A172 (cell line): ENCODE measurements around the gene APBA2. TPM values are rescaled to one million over a fixed set of nuclear protein-coding genes. Genes with fewer than 3 reads are reported as not detected.

ENCODE experiments used
- DNase-seq: peaks from one replicate; pipeline ENCODE4 v3.0.0-alpha.2; 2015; ENCODE audit warnings: low spot score
- total RNA-seq: library from RNA; depleted of rRNA; stranded (reverse); fragments of >200 nt; shearing (Covaris generic); gene quantifications from 2 replicates; pipeline ENCODE4 v1.2.3, GENCODE V29; 2014

The APBA2 gene
- total RNA-seq, 1 experiment from 2014 or later: 34.8 TPM

DNA sequence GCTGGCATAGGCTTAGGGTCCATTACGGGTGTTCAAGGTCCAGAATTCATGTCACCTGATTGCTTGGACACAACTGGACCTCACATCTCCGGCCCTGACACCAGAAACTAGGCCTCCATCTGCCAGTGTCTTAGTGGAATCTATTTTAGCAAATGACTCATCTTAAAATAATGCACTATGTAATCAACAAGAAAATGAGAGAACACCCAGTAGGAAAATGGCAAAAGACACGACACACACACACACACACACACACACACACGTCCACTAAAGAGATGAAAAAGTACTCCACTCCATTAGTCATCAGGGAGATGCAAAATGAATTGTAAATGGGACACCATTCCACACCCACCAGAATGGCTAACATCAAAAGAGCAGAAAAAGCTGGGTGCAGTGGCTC lies 11.2 kb downstream of the APBA2 start:
- DNase-seq: peak; percentile 91

DNA sequence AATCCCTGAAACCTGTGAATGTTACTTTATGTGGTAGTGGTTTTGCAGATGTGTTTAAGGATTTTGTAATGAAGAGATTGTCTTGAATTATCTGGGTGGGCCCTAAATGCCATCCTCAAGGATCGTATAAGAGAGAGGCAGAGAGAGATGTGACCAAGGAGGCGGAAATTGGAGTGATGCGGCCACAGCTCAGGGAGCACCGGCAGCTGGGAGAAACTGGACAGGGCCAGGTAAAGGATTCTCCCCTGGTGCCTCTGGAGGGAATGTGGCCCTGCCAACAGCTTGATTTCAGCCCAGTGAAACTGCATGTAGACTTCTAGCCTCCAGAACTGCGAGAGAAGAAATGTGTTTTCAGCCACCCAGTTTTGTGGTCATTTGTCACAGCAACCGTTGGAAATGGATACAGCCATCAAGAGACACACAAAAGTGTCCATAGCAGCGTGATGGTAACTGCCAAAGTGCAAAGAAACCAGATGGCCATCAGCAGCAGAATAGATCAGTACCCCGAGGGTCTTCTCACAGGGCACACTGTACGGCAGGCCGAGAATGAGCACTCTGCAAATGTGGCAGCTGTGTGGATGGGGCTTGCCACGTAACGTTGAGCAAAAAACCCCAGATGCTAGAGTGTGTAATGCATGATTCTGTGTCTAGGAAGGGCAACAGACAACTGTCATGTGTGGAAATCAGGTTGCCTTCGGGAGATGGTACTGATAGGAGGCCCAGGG lies 12.2 kb downstream of the APBA2 start:
- DNase-seq: no peak

DNA sequence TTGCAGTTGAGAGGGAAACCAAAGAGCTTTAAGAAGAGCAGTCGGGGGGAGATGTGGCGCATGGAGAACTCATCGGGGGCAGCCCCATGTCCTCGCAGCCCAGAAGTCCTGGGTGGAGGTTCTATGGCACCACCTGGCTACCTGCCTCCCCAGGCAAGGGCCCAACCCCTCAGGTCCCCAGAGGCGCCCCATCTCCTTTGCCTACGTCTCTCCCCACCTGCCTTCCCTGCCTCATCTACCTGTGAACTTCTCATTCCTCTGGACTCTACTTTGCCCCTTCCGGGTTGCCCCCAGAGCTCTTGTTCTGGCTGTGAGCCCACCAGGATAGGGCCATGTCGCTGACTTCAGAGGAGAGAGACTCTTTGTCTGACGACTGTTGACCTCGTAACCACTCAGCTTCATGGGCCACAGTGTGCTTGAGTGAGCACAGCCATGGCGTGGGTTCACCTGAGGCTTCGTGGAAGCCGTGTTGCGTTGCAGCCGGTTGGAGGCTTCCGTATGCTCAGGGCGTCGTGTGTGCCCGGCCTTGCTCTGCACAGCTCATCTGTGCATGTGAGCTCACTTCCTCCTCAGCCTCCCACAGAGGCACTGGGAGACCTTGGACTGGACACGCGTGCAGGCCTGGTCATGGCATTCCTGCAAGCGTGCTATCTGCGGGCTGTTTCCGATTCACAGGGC lies 13.4 kb downstream of the APBA2 start:
- no peak for DNase-seq

DNA sequence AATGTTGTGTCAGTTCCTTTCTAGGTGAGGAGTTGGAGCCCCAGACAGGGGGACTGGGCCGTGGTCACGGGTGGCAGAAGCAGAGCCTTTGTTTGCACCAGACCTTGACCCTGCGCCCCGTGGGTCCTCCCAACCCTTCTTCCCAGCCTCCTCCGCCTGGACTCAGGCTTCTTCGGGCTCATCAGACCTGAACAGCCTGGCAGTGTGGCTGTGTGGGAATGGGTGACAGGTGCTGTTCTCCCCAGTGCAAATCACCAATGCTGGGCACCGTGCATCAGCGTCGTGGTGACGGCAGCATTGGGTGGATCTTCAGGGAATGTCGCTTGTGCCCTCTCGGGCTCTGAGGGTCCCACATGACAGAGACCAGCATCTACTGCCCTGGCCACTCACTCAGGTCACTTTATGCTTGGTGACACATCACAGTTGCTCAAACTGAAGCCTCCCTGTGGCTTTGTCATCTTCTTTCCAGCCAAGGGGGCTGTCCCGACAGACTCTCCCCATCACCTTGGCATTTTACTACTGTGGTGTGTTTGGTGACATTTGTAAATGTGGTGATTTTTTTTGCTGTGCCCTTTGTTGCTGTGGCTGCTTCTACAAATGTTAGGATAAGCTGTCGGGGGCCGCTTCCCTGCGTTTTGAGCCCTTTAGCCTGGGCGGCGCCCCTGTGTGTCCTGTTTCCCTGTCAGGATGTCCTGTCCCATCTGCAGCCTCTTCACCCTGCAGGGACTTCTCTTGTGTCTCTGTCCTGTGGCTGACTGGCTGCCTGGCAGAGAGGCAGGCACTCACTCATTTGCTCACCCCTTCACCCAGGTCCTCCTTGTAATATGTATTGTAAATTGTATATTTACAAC lies 14.5 kb downstream of the APBA2 start:
- no peak for DNase-seq

DNA sequence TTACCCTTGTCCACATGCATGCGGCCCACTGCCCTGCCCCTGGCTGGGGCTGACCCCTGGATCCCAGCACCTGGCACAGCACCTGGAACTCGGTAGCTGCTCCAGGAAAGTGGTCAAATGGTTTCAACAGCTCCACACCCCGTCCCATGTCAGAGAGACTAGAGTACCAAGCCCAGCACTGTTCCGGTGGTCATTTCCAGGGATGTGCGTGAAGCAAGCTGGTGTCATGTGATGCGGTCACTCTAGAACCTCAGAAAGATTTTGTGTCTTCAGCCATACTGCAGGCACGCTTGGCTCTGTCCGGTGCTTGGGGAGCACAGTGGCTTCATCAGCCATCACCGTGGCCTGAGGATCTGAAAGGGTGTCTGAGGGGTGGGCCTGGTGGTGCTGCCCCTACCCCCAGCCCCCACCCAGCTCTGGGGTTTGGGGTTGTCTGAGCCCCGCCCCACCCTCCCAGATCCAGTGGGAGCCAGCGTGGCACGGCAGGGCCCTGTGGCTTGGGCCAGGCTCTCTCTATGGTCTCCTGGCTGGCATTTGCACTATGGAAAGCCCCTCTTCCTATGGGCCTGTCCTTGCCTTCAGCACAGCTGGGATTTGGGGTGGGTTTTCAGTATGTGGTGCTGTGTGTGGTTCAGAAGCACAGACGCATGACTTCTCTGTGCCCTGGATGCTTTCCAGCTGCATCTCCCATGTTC lies 15.3 kb downstream of the APBA2 start:
- no peak for DNase-seq

DNA sequence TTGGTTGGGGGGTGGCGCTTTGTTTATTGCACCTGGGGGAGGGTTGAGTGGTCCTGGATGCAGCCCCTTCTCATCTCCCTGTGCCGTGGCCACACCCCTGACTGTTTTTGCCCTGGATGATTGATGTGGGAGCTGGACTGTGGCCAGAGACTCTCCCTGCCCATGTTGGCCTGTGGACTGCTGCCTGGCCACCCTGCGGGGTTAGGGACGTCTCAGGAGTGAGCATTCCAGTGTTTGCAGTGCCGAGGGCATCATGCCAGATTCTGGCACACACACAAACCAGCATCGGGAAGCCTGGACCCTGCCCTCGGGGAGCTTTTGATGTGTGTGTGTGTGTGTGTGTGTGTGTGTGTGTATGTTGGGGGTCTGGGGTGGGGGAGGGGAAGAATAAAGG lies 15.8 kb downstream of the APBA2 start:
- no peak for DNase-seq

DNA sequence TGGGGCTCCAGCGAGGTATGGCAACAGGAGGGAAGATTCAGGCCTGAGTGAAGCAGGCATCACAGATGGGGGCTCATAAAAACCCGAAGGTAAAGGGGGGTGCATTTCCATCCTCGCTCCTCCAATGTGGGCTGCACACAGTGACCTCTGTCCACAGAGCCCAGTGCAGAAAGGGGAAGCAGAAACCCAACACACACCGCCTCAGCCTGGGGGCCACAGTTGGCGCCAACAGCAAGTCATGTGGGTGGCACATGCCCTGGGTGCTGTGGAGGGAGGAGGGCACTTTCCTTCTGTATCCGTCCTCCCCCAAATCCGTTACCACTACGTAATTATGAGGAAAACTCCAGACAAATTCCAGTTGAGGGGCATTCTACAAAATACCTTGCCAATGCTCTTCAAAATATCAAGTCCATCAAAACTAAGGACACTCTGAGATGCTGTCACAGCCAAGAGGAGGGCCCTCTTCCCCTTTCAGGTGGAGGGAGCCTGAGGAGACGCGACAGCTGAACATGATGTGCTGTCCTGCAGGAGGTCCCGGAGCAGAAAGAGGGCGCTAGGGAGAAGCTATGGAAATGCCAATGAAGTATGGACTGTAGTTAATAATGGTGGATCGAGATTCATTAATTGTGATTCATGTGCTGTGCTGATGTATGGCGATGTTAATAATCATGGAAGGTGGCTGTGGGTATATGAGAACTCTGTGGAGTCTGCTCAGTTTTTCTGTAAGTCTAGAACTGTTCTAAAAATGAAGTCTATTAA lies 16.4 kb downstream of the APBA2 start:
- no peak for DNase-seq

DNA sequence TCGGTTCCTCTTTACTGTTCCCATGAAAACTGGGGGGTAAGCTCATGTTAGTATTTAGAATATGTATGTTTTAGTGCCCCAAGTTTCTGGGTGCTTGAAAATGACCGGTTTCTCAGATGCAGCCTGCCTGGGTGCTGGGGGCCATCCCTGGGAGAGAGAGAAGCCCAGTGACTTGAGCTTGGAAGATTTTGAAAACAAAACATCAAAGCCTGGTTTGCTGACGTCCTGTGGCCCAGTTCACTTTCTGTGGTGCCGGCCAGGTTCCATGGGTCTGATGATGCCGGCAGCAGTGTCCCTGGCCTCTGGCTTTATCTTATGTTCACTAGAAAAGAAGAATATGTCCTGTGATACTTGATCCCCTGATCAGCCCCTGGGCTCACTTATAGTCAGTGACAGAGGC lies 17.1 kb downstream of the APBA2 start:
- no peak for DNase-seq

DNA sequence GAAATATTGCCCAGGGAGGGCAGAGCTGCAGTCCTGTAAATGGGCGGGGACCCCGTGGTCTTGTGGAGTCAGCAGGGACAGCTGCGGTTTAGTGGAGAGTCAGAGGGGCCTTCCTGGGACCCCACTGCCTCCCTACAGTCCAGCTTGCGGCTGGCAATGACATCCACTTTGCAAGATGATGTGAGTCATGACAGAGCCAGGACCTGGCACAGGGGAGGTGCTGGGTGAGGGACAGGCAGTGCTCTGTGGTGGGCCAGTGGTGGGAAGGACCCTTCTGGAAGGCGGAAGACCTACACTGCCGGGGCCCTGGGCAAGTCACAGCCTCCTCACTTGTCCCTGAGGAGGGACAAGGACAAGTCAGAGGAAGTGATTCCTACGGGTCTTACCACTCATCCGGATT lies 17.8 kb downstream of the APBA2 start:
- no peak for DNase-seq

DNA sequence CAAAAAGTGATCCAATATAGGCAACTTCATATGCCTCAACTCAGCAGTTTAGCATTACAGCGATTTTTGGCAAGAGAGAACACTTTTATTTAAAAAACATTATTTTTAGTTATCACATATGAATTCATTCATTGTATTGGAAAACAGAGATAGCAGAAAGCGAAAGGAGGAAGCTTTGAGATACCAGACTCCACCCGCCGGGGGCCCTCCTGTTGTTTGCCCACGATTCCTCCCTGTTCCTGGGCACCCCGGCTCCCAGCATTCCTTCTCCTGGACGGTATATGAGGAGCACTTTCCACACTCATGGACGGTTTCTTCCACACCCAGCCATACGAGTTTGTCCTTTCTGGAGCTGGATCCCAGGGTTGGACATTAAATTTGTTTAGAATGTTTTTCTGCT lies 18.2 kb downstream of the APBA2 start:
- no peak for DNase-seq

DNA sequence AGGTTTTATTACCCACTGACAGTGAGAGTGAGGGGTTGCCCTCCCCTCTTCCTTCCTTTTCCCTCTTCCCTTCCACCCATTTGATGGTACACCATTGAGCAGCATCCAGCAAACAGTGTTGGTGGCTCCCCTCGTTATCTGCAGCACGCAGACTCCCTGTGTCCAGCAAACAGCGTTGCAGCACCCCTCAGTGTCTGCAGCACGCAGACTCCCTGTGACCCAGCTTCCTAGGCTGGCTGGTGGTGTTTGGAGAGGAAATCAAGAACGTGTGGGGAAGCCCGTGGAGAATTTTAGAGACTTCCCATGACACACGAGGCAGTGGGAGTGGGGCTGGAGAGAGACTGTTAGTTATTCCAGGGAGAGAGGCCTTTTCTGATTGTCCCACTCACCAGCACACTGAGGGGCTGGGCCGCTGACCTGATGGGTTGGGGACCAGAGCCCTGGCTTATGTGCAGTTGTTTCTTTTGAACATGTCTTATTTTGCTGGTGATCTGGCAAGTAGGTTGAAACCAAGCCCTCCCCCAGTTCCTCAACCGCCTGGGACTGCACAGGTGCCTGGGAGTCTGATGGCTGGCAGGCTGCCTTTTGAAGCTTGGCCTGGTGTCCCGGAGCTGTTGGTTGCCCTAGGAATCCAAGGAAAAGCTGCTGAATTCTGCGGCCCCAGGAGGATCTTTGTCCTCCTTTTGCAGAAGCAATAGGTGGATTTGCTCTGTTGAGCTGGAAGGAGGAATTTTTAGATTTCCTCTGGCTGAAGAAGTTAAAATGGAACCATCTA lies 19.0 kb downstream of the APBA2 start:
- DNase-seq: no peak

DNA sequence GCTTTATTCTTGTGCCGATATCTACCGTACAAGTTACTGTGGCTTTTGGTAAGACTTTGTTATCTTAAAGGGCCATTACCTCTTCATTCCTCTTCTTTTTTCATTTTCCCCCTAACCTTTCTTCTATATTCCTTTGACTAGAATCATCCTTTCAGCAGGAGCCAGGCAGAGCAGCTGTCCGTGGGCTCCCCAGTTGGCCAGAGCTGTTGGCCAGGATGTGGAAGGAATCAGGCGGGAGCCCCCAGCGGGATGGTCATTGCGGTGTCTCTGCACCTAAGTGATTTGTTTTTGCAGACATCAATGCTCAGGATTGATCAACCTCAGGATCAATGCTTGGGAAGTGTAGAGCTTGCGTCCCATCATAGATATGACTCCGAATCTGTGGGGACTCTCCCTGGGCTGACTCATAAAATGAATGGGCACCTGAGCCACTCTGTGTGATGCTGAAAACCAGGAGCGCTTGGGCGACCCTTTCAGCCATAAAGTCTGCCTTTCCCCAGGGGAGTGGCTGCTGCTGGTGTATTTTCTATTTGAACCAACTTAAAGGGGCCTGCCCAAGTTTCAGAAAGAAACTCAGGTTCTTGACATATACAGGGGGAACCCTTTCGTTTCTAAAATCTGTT lies 21.7 kb downstream of the APBA2 start:
- no peak for DNase-seq

DNA sequence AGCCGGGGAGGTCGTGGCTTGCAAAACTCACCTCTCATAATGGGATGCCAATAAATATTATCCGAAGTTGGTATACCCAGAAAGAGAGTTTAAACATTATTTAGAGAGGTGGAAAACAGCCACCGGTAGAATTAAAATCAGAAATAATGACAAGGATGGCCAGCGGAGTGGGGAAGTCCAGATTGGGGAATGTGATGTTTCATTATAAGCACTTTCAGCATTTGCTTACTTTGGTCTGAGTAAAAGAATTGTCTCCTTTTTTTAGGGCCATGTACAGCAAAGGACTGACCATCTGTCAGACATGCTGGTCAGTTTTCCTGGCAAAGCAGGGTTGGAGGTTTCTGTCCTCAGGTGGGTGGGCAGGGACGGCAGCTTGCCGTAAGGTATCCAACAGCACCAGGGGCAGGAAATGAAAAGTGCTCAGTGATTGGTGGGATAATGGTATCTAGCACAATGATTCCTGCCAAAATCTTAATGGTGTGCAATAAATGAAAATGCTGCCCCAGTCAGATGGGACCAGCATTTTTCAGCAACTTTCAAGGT lies 24.3 kb downstream of the APBA2 start:
- DNase-seq: no peak

DNA sequence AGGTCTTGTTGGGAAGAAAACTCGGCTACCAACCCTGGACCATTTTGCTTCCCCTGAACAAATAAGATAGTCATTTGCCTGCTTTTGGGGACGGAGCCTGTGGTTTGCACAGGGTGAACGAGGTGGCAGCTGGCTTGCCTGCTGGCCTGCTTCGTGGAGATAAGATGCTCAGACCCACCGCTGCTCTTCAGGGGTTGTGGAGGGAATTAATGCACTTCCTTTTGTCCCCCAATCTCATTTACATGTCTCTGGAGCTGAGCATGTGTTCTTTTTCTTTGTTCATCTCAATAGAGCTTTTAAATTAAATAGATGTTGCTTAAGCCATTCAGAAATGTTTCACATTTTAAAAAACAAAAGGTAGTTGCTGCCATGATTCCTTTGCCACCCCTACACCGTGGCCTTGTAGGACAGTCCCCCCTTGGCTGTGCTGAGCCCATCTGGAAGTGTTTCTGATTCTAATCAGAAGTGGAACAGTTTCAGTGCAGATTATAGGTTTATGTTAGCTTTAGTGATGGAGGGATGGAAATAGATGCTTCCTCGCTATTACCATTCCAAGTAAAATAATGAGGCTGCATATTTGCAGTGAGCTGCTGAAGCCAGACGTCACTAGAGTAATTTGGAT lies 25.6 kb downstream of the APBA2 start:
- no peak for DNase-seq

DNA sequence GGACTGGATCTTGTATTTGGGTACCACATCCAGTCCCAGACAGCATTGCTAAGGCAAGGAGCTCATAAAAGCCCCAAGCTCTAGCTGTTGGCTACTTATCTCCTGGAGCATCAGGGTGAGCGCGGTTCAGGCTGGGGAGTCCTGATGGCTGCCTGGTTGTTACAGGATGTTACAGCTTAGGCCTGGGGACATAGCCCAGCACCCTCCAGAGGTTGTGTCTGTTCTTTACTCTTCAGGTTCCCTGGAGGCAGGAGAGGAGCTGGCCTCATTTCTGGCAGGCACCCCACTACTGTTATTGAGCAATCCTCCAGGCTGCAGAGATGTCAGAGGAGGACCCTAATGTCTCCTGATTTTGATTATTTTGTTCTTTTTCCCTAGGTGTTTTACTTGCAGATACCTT lies 26.6 kb downstream of the APBA2 start:
- DNase-seq: no peak

DNA sequence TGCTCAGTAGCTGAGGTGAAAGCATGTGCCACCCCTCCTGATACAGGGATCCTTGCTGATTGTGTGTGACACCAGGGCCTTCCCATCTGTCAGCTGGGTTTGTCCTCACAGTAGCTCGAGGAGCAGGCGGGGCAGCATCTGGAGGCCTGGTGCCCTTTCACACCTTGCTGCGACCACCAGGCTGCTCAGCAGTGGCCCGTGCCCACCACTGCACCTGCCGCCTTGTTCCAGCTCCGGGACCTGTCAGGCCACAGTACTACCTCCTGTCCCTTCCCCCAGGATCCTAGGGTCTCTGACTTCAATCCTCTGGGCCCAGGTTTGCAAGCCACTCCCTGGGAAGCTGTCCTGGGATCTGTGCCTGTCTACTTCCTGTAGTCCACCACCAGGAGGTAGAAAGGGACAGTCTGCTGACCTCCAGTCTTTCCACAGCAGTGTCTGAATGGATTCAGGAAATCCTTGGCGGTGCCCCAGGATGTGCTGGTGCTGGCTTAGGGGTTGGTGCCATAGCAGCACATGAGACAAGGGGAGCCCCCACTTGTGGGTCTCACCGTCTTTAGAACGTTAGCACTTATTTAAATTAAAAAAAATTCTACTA lies 27.5 kb downstream of the APBA2 start:
- DNase-seq: no peak

DNA sequence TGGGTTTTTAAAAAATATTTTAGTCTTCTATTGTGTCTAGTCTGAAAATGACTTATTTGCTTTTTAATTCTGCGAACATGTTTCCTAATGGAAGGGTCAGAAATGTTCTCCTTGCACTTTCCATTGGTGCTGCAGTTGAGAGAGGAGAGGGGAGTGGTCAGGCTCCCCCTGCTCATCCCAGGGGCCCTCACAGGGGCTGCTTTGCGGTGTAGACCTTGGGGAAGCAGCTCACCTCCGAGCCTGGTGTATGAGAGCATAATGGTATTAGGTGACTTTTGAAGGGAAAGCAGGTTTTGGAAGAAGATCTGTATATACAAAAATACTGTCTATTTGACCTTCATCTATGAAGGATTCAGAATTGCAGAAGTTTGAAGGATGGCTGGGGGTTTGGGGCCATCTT lies 28.3 kb downstream of the APBA2 start:
- no peak for DNase-seq

DNA sequence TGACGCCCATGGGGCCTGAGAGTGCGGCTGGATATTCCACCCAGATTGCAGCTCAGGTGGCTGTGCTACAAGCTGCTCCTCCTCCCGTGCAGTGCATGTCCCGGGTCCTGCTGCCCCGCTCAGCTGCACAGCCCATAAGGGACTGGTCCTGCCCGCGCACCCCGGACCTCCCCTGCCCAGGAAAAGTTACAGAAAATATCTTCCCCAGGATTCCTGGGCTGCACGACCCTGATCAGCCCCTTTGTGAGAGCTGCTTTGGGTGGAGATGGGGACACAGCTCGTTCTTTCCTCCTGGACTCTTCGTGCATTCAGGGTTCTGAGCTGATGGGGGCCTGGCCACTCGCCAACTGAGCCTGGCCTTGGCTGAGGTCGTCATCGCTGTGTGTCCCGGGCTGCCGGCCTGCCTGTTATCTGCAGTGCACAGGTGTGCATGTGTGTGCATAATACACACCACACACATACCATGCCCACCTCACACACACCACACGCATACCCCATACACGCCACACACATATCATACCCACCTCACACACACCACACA lies 28.8 kb downstream of the APBA2 start:
- no peak for DNase-seq
